Breast epithelium (tissue), 4 donors: ENCODE data around the gene AXL. TPM values are rescaled to one million over a fixed set of nuclear protein-coding genes. Genes with fewer than 3 reads are reported as not detected.

ENCODE experiments used
- DNase-seq, 2 donors: peaks; one replicate each; pipeline ENCODE4 v3.0.0-alpha.2; 2019; ENCODE audit warnings: low spot score in 2 of 2
- H3K27ac ChIP-seq, 2 donors: fragments of 200-600 bp; sonication (generic) in 1 of 2; one replicate each; pipeline ENCODE4 v1.5.1; 2016 to 2019; ENCODE audit warnings: mild to moderate bottlenecking in 1 of 2
- H3K27me3 ChIP-seq, 2 donors: fragments of 200-600 bp; sonication (generic) in 1 of 2; one replicate each; pipeline versions ENCODE4 v1.5.1 to v1.6.0; 2017 to 2019; ENCODE audit warnings: control low read depth in 1 of 2, mild to moderate bottlenecking in 1 of 2
- H3K36me3 ChIP-seq: fragments of 200-600 bp; one replicate; pipeline ENCODE4 v1.5.1; 2019
- H3K4me1 ChIP-seq, 2 donors: fragments of 200-600 bp; sonication (generic); one replicate each; pipeline ENCODE4 v1.5.1; 2016 to 2019; ENCODE audit warnings: control low read depth in 1 of 2
- H3K4me3 ChIP-seq, 3 donors: fragments of 200-600 bp; sonication (generic); 1 replicate in 2 of 3; 2 replicates in 1 of 3; pipeline ENCODE4 v1.5.1; 2016 to 2019; ENCODE audit warnings: mild to moderate bottlenecking in 3 of 3, moderate library complexity in 2 of 3
- H3K9me3 ChIP-seq, 2 donors: fragments of 200-600 bp; sonication (generic) in 1 of 2; one replicate each; pipeline ENCODE4 v1.5.1; 2016 to 2019; ENCODE audit warnings: control low read depth in 1 of 2
- CTCF ChIP-seq, 3 donors: fragments of 450-650 bp; IDR thresholded peaks; one replicate each; pipeline ENCODE4 v1.5.1; 2016 to 2017; ENCODE audit warnings: antibody characterized with exemption in 3 of 3, mild to moderate bottlenecking in 3 of 3, moderate library complexity in 3 of 3
- POLR2A ChIP-seq: fragments of 450-650 bp; IDR thresholded peaks from one replicate; pipeline ENCODE4 v1.6.1; 2016; ENCODE audit warnings: antibody characterized with exemption, mild to moderate bottlenecking, moderate library complexity
- POLR2AphosphoS5 ChIP-seq, 3 donors: sonication (generic); formaldehyde crosslinking; IDR thresholded peaks; one replicate each; pipeline ENCODE4 v1.6.1; 2017; ENCODE audit warnings: antibody characterized with exemption in 3 of 3
- intact Hi-C: fragments of 100-400 bp; cut with DNase I; formaldehyde crosslinking; loops from one replicate; pipeline ENCODE4 v1.15.1; 2023; ENCODE audit warnings: low total_unique reads
- total RNA-seq, 3 donors: library from RNA; depleted of rRNA; stranded (reverse); fragments of >200 nt; gene quantifications; one replicate each; pipeline ENCODE4 v1.1.0, GENCODE V29; 2016

The AXL gene
- total RNA-seq, 3 donors from 2014 or later: 29.0 to 89.8 (median 36.4) TPM

- intact Hi-C loops: no loop called here
- peaks cover 34 to 43% of the 10 kb centered on the region in 2 donors for H3K4me1 ChIP-seq
- DNase-seq: no peak
- H3K4me3 ChIP-seq: peak overlapping the region in 1 of 3 donors; percentile 11
- no peaks in the 10 kb centered on the region for H3K27me3 ChIP-seq
- peaks cover 14% of the 10 kb centered on the region for H3K36me3 ChIP-seq
- no peaks in the 10 kb centered on the region for H3K9me3 ChIP-seq
- TF ChIP-seq POLR2A (no peak), POLR2AphosphoS5 (IDR thresholded peaks at IDR 0.05) (no peak), CTCF (IDR thresholded peaks at IDR 0.05) (no peak)
- H3K27ac ChIP-seq: peak overlapping the region; percentile 89 to 95
Measured at GRCh38 chr19:41297628-41298347, 78.8 kb downstream of the AXL start.

GRCh38 chr19:41298348-41298964 is 79.4 kb downstream of the AXL start:
- peak; percentile 80 to 84 for DNase-seq
- Histone ChIP-seq H3K4me1 (peaks cover 34 to 43% of the 10 kb centered on the region in 2 donors), H3K4me3 (peak overlapping the region in 1 of 3 donors; percentile 11), H3K9me3 (no peaks in the 10 kb centered on the region), H3K27me3 (no peaks in the 10 kb centered on the region), H3K36me3 (peaks cover 13% of the 10 kb centered on the region), H3K27ac (peak overlapping the region; percentile 89 to 95)
- intact Hi-C loops: no loop called here
- TF ChIP-seq POLR2AphosphoS5 (IDR thresholded peaks at IDR 0.05) (peak in 2 of 3 donors; percentile 46 to 56), CTCF (IDR thresholded peaks at IDR 0.05) (no peak)

- Histone ChIP-seq H3K27ac (peak overlapping the region; percentile 89 to 95), H3K4me3 (no peak overlapping the region), H3K4me1 (peaks cover 34 to 43% of the 10 kb centered on the region in 2 donors), H3K9me3 (no peaks in the 10 kb centered on the region), H3K36me3 (peaks cover 10% of the 10 kb centered on the region), H3K27me3 (no peaks in the 10 kb centered on the region)
- TF ChIP-seq CTCF (IDR thresholded peaks at IDR 0.05) (no peak), POLR2AphosphoS5 (IDR thresholded peaks at IDR 0.05) (peak in 2 of 3 donors; percentile 6 to 25)
- intact Hi-C loops: no loop called here
- peak in 1 of 2 donors; percentile 56 for DNase-seq
Measured at GRCh38 chr19:41299046-41299754, 80.2 kb downstream of the AXL start.

- Histone ChIP-seq H3K27ac (peak overlapping the region; percentile 89 to 95), H3K4me1 (peaks cover 34 to 43% of the 10 kb centered on the region in 2 donors), H3K36me3 (peaks cover 12% of the 10 kb centered on the region), H3K27me3 (no peaks in the 10 kb centered on the region), H3K4me3 (no peak overlapping the region), H3K9me3 (no peaks in the 10 kb centered on the region)
- intact Hi-C loops: no loop called here
- no peak for DNase-seq
- TF ChIP-seq POLR2AphosphoS5 (IDR thresholded peaks at IDR 0.05) (no peak), POLR2A (no peak), CTCF (IDR thresholded peaks at IDR 0.05) (no peak)
Measured at GRCh38 chr19:41299755-41300089, 80.7 kb downstream of the AXL start.

- Histone ChIP-seq H3K36me3 (peaks cover 18% of the 10 kb centered on the region), H3K27ac (peak overlapping the region in 1 of 2 donors; percentile 89), H3K4me3 (no peak overlapping the region), H3K9me3 (no peaks in the 10 kb centered on the region), H3K27me3 (no peaks in the 10 kb centered on the region), H3K4me1 (peaks cover 34 to 40% of the 10 kb centered on the region in 2 donors)
- intact Hi-C loops: no loop called here
- TF ChIP-seq POLR2AphosphoS5 (IDR thresholded peaks at IDR 0.05) (no peak), POLR2A (no peak), CTCF (IDR thresholded peaks at IDR 0.05) (no peak)
- no peak for DNase-seq
Measured at GRCh38 chr19:41300555-41300954, 81.5 kb downstream of the AXL start.
